HepG2 (cell line): ENCODE measurements around the gene BIRC5. TPM values are rescaled to one million over a fixed set of nuclear protein-coding genes. Genes with fewer than 3 reads are reported as not detected.

Experiments
- GMEB1 ChIP-seq: sonication (generic); formaldehyde crosslinking; IDR thresholded peaks from 2 replicates; pipeline ENCODE4 v1.5.1; 2020; ENCODE audit warnings: missing genetic modification reagents, mild to moderate bottlenecking, borderline replicate concordance
- IRF2 ChIP-seq: IDR thresholded peaks from 2 replicates; pipeline ENCODE4 v1.6.1; 2018; ENCODE audit warnings: missing genetic modification reagents, missing compliant biosample characterization
- MED8 ChIP-seq: sonication (generic); formaldehyde crosslinking; IDR thresholded peaks from 2 replicates; pipeline ENCODE4 v1.8.1; 2023; ENCODE audit warnings: mild to moderate bottlenecking, missing genetic modification reagents; ENCODE audit not compliant: insufficient replicate concordance
- PAXIP1 ChIP-seq: sonication (generic); formaldehyde crosslinking; conservative IDR thresholded peaks from 2 replicates; pipeline ENCODE4 v1.4.0; 2020; ENCODE audit warnings: mild to moderate bottlenecking, missing genetic modification reagents, moderate library complexity
- TEAD2 ChIP-seq: sonication (generic); formaldehyde crosslinking; IDR thresholded peaks from 2 replicates; pipeline ENCODE4 v1.9.0; 2021; ENCODE audit warnings: missing genetic modification reagents
- ZBTB49 ChIP-seq: sonication (generic); formaldehyde crosslinking; IDR thresholded peaks from 2 replicates; pipeline ENCODE4 v1.4.0; 2020; ENCODE audit warnings: missing genetic modification reagents, borderline replicate concordance
- ZGPAT ChIP-seq: IDR thresholded peaks from 2 replicates; pipeline ENCODE4 v1.6.1; 2016; ENCODE audit warnings: mild to moderate bottlenecking
- ZNF136 ChIP-seq: sonication (generic); formaldehyde crosslinking; IDR thresholded peaks from 2 replicates; pipeline ENCODE4 v1.8.1; 2022; ENCODE audit warnings: low read depth, mild to moderate bottlenecking, moderate library complexity, missing genetic modification reagents
- ZNF407 ChIP-seq: sonication (generic); formaldehyde crosslinking; IDR thresholded peaks from one replicate; pipeline ENCODE4 v1.5.1; 2020; ENCODE audit warnings: mild to moderate bottlenecking, missing genetic modification reagents; ENCODE audit errors: not compliant biosample characterization
- ZNF558 ChIP-seq: sonication (generic); formaldehyde crosslinking; IDR thresholded peaks from 2 replicates; pipeline ENCODE4 v1.9.0; 2022; ENCODE audit warnings: mild to moderate bottlenecking, missing genetic modification reagents, borderline replicate concordance
- polyA plus RNA-seq, 8 experiments: library from polyadenylated mRNA; depleted of rRNA in 3 of 8; stranded (reverse) in 7 of 8; unstranded in 1 of 8; fragments of >200 nt; fragmentation: Illumina TruSeq in 4 of 8; extraction: Trizol in 4 of 8; gene quantifications; 2 replicates each; pipeline versions ENCODE4 v1.2.1 to v1.2.3, GENCODE V29; 2011 to 2016; ENCODE audit warnings: low read depth in 4 of 8, missing spikeins in 1 of 8, mixed read lengths in 1 of 8; ENCODE audit not compliant: insufficient read depth in 1 of 8
- total RNA-seq, 5 experiments: library from RNA; depleted of rRNA; stranded (reverse); fragments of >200 nt; fragmentation: Illumina TruSeq; extraction: Trizol; gene quantifications; 2 replicates each; pipeline ENCODE4 v1.2.3, GENCODE V29; 2016; ENCODE audit warnings: low read depth in 1 of 5

Gene BIRC5
- total and polyA plus RNA-seq, 2 of the 13 experiments (the other 11 are each of a cell fraction or from before 2014, with no cell fraction given) = 30.3 to 135 TPM

- TF ChIP-seq ZNF136 (CRISPR knock-in tag) (no peak), ZNF558 (CRISPR knock-in tag) (no peak), ZBTB49 (CRISPR knock-in tag) (no peak), PAXIP1 (CRISPR knock-in tag) (peak; percentile 73), MED8 (CRISPR knock-in tag) (no peak), TEAD2 (no peak), ZNF407 (CRISPR knock-in tag) (no peak), IRF2 (CRISPR knock-in tag) (peak; percentile 59; the same call in 1 of the 2 replicates), GMEB1 (CRISPR knock-in tag) (no peak), ZGPAT (CRISPR knock-in tag) (peak; percentile 77; the same call in 1 of the 2 replicates)
These were observed 49.1 kb downstream of the BIRC5 start (continued) for GRCh38 chr17:78263063-78263735.
